ENCODE results near the gene RNF157. TPM values are rescaled to one million over a fixed set of nuclear protein-coding genes. Genes with fewer than 3 reads are reported as not detected.

The RNF157 gene
- total RNA-seq, 4 donors from 2014 or later = 1.7 to 6.6 (median 4.7) TPM

DNA sequence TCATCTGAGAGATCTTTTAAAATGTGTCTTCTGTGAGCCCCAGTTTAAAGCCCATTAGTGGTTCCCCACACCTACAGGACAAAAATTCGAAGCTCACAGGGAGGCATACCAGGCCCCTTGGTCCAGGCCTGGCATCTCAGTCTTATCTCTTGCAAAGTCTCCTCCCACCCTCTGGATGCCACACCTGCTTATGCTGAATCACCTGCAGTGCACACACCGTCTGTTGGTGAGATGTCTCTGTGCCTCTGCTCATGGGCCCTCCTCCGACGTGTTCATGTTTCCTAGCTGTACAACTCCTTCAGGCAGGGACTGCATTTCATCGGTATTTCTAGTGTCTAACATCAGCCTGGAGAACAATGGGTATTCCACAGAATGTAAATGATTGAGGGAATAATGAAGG lies 41.6 kb downstream of the RNF157 start:
- no peak for DNase-seq
- intact Hi-C loops (cut with DNase I) = no loop called here
- no peaks in the 10 kb centered on the region for H3K36me3 ChIP-seq
- H3K4me3 ChIP-seq (replicated peaks in 1 of 3) = no peak overlapping the region
- no peaks in the 10 kb centered on the region for H3K27me3 ChIP-seq
- peaks cover 20 to 23% of the 10 kb centered on the region in 2 donors for H3K4me1 ChIP-seq
- no peak overlapping the region for H3K27ac ChIP-seq
- TF ChIP-seq, protein P1, sequence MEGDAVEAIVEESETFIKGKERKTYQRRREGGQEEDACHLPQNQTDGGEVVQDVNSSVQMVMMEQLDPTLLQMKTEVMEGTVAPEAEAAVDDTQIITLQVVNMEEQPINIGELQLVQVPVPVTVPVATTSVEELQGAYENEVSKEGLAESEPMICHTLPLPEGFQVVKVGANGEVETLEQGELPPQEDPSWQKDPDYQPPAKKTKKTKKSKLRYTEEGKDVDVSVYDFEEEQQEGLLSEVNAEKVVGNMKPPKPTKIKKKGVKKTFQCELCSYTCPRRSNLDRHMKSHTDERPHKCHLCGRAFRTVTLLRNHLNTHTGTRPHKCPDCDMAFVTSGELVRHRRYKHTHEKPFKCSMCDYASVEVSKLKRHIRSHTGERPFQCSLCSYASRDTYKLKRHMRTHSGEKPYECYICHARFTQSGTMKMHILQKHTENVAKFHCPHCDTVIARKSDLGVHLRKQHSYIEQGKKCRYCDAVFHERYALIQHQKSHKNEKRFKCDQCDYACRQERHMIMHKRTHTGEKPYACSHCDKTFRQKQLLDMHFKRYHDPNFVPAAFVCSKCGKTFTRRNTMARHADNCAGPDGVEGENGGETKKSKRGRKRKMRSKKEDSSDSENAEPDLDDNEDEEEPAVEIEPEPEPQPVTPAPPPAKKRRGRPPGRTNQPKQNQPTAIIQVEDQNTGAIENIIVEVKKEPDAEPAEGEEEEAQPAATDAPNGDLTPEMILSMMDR (IDR thresholded peaks at IDR 0.05) = no peak
- no peak for TF ChIP-seq POLR2A (IDR thresholded peaks at IDR 0.05)
- H3K9me3 ChIP-seq = no peaks in the 10 kb centered on the region
- 93 to 99% methylated on average over 5 of the region's 5 CpGs for WGBS, 2 donors

DNA sequence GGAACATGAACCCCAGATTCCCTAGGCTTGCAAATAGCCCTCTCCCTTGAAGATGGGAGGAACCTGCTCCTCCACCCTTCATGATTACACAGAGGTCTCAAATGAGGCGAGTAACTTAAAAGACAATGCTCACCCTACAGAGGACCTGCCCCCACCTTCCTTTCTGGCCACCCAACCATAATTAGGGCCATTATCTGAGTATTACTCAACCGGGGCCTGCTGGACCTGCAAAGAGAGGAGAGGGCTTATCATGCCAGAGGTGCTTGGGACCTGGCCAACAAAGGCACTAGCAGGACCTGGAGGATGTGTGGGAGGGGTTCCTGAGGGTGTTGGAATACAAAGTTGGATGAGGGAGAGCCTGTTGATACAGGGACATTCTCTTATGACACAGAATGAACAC lies 42.4 kb downstream of the RNF157 start:
- Histone ChIP-seq H3K27me3 (no peaks in the 10 kb centered on the region), H3K4me1 (peaks cover 20 to 23% of the 10 kb centered on the region in 2 donors), H3K36me3 (no peaks in the 10 kb centered on the region), H3K27ac (no peak overlapping the region), H3K4me3 (replicated peaks in 1 of 3) (no peak overlapping the region), H3K9me3 (no peaks in the 10 kb centered on the region)
- 37 to 50% methylated on average over 2 of the region's 2 CpGs for WGBS, 2 donors
- TF ChIP-seq, protein P1 (IDR thresholded peaks at IDR 0.05) = no peak
- no peak for TF ChIP-seq POLR2A (IDR thresholded peaks at IDR 0.05)
- peak; percentile 67 to 83 for DNase-seq
- intact Hi-C loops (cut with DNase I) = no loop called here

DNA sequence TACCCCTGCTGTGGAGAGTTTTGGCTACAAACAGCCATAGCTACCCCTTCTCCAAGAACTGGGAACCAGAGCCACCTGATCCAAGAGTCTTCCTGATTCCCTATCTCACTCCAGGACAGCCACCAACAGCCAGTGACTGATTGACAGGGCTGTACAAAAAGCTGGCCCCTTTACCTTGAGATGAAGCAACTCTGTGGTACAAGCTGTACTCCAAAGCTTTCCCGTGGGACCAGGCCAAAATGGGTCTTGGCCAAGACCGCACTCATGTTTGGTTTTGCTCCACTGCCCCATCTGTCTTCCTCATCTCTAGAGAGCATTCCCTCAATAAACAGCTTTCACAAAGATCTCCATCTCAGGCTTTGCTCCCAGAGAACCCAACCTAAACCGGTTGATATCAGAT lies 43.6 kb downstream of the RNF157 start:
- H3K4me1 ChIP-seq = peaks cover 20 to 23% of the 10 kb centered on the region in 2 donors
- intact Hi-C loops (cut with DNase I) = no loop called here
- TF ChIP-seq, protein P1 (IDR thresholded peaks at IDR 0.05) = no peak
- no peak for TF ChIP-seq POLR2A (IDR thresholded peaks at IDR 0.05)
- peak overlapping the region; percentile 50 to 60 (median 55) for H3K27ac ChIP-seq
- no peaks in the 10 kb centered on the region for H3K36me3 ChIP-seq
- no peak overlapping the region for H3K4me3 ChIP-seq (replicated peaks in 1 of 3)
- 24 to 37% methylated on average over 3 of the region's 3 CpGs for WGBS, 2 donors
- H3K27me3 ChIP-seq = no peaks in the 10 kb centered on the region
- no peaks in the 10 kb centered on the region for H3K9me3 ChIP-seq
- peak; percentile 92 to 94 for DNase-seq

DNA sequence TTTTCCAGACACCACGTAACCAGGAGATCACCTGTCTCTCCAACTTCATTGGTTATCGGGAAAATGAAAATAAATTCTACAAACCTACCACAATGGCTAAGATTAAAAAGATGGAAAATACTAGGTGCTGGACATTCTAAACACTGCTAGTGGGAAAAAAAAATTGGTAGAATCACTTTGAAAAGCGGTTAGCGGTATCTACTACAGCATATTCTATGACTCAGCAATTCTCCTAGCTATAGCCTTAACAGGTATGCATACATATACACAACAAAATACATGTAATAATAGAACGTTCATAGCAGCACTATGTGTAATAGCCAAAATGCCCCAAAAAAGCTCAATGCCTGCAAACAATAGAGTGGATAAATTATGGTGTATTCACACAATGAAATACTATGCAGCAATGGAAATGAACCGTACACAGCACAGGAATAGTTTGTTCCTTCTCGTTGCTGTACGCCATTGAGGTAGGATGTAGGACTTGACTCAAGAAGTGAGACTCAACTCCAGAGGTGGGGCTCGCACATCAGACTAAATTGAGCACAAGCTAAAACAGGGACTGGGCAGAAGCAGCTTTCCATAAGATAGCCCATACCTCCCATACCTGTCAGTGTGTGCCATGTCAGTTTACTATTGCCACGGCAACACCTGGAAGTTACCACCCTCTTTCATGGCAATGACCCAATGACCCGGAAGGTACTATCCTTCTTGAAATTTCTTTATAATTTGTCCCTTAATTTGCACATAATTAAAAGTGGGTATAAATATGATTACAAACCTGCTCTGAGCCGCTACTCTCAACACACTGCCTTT lies 44.8 kb downstream of the RNF157 start:
- Histone ChIP-seq H3K27ac (no peak overlapping the region), H3K27me3 (no peaks in the 10 kb centered on the region), H3K4me1 (peaks cover 20 to 23% of the 10 kb centered on the region in 2 donors), H3K36me3 (no peaks in the 10 kb centered on the region), H3K4me3 (replicated peaks in 1 of 3) (no peak overlapping the region), H3K9me3 (no peaks in the 10 kb centered on the region)
- WGBS, 2 donors = 92 to 94% methylated on average over 12 of the region's 12 CpGs
- TF ChIP-seq POLR2A (IDR thresholded peaks at IDR 0.05) = no peak
- TF ChIP-seq, protein P1 (IDR thresholded peaks at IDR 0.05) = no peak
- no peak for DNase-seq
- intact Hi-C loops (cut with DNase I) = no loop called here

DNA sequence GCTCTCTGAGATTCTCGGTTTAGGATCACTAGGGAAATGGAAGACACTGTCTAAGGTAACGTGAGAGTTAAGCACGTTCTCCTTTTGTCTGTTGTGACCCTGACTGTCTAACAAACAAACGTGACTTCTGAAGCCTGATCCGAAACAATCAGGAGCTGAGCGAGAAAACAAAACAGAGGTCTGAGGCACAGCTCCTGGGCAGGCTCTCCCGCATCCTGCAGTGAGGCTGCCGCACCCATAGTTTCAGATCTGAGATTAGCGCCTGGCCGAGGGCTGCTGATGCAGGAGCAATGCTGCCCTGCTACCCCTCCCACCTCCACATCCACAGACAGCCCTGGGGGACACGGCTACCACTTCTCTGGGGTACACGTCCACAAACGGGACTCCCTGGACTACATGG lies 46.7 kb downstream of the RNF157 start:
- TF ChIP-seq, protein P1 (IDR thresholded peaks at IDR 0.05) = no peak
- TF ChIP-seq POLR2A (IDR thresholded peaks at IDR 0.05) = no peak
- no peaks in the 10 kb centered on the region for H3K27me3 ChIP-seq
- H3K9me3 ChIP-seq = no peaks in the 10 kb centered on the region
- intact Hi-C loops (cut with DNase I) = no loop called here
- no peaks in the 10 kb centered on the region for H3K36me3 ChIP-seq
- H3K27ac ChIP-seq = no peak overlapping the region
- no peak overlapping the region for H3K4me3 ChIP-seq (replicated peaks in 1 of 3)
- peaks cover 20 to 23% of the 10 kb centered on the region in 2 donors for H3K4me1 ChIP-seq
- 93% methylated on average over 11 to 13 of the region's 13 CpGs for WGBS, 2 donors
- no peak for DNase-seq

Measured in thyroid gland (tissue), 4 donors.